Sigmoid colon (tissue), 7 donors: ENCODE data around the gene PPP2R5E. TPM values are rescaled to one million over a fixed set of nuclear protein-coding genes. Genes with fewer than 3 reads are reported as not detected.

Experiments
- DNase-seq: peaks from one replicate; pipeline ENCODE4 v3.0.0-alpha.2; 2019
- H3K27ac ChIP-seq, 4 donors: fragments of 200-600 bp; sonication (generic); one replicate each; pipeline ENCODE4 v1.5.1; 2016 to 2019; ENCODE audit warnings: mild to moderate bottlenecking in 1 of 4
- H3K27me3 ChIP-seq, 3 donors: fragments of 200-600 bp; sonication (generic); one replicate each; pipeline ENCODE4 v1.5.1; 2019; ENCODE audit warnings: mild to moderate bottlenecking in 1 of 3
- H3K36me3 ChIP-seq, 4 donors: fragments of 200-600 bp; sonication (generic); one replicate each; pipeline ENCODE4 v1.5.1; 2016 to 2019
- H3K4me1 ChIP-seq, 4 donors: fragments of 200-600 bp; sonication (generic); one replicate each; pipeline ENCODE4 v1.5.1; 2017 to 2019
- H3K4me3 ChIP-seq, 4 donors: fragments of 200-600 bp; sonication (generic); one replicate each; pipeline ENCODE4 v1.5.1; 2017 to 2019; ENCODE audit warnings: mild to moderate bottlenecking in 2 of 4, moderate library complexity in 1 of 4
- H3K9me3 ChIP-seq, 4 donors: fragments of 200-600 bp in 3 of 4; sonication (generic) in 3 of 4; one replicate each; pipeline versions ENCODE4 v1.5.1 to v1.6.1; 2013 to 2019
- CTCF ChIP-seq, 4 experiments: fragments of 450-650 bp in 3 of 4; fragments of 200-600 bp in 1 of 4; IDR thresholded peaks; one replicate each; pipeline ENCODE4 v1.5.1; 2016 to 2019; ENCODE audit warnings: antibody characterized with exemption in 4 of 4, mild to moderate bottlenecking in 3 of 4, moderate library complexity in 2 of 4
- EP300 ChIP-seq, 4 donors: sonication (generic); formaldehyde crosslinking; IDR thresholded peaks; one replicate each; pipeline ENCODE4 v1.6.1; 2017; ENCODE audit warnings: antibody characterized with exemption in 4 of 4
- POLR2A ChIP-seq, 2 donors: fragments of 450-650 bp; IDR thresholded peaks; one replicate each; pipeline ENCODE4 v1.6.1; 2016; ENCODE audit warnings: antibody characterized with exemption in 2 of 2, mild to moderate bottlenecking in 2 of 2, moderate library complexity in 2 of 2
- POLR2AphosphoS5 ChIP-seq, 4 donors: sonication (generic); formaldehyde crosslinking; IDR thresholded peaks; one replicate each; pipeline ENCODE4 v1.6.1; 2017; ENCODE audit warnings: antibody characterized with exemption in 4 of 4
- WGBS, 2 donors: extraction: QIAGEN DNeasy Blood & Tissue Kit; methylation state at CpG; one replicate each; pipeline ENCODE4 v1.1.7; 2013; 5-methylcytosine and 5-hydroxymethylcytosine counted together
- intact Hi-C: fragments of 100-400 bp; cut with DNase I; formaldehyde crosslinking; loops from one replicate; pipeline ENCODE4 v1.15.1; 2023
- polyA plus RNA-seq, 3 donors: library from polyadenylated mRNA; stranded (reverse); fragments of 200-250 nt; gene quantifications; one replicate each; pipeline ENCODE4 v1.2.3, GENCODE V29; 2013
- total RNA-seq, 4 donors: library from RNA; depleted of rRNA; stranded (reverse); fragments of >200 nt; gene quantifications; one replicate each; pipeline ENCODE4 v1.1.0, GENCODE V29; 2016
- donor health status: healthy with polysubstance abuse.
- donor health status: Bipolar disorder and iron deficiency.
- donor health status: healthy.

PPP2R5E gene
- total and polyA plus RNA-seq, 7 donors: 10.8 to 28.9 (median 23.7) TPM

GRCh38 chr14:63504648-63505047 is 38.5 kb downstream of the PPP2R5E start:
- 46 to 81% methylated on average over 1 of the region's 1 CpG for WGBS, 2 donors
- Histone ChIP-seq H3K27me3 (no peaks in the 10 kb centered on the region), H3K36me3 (no peaks in the 10 kb centered on the region), H3K4me1 (peaks cover 0 to 19% (median 5%) of the 10 kb centered on the region in 4 donors), H3K27ac (no peak overlapping the region), H3K4me3 (no peak overlapping the region), H3K9me3 (no peaks in the 10 kb centered on the region)
- DNase-seq: no peak
- intact Hi-C loops: no loop called here
- TF ChIP-seq EP300 (IDR thresholded peaks at IDR 0.05) (no peak), POLR2AphosphoS5 (IDR thresholded peaks at IDR 0.05) (no peak), CTCF (IDR thresholded peaks at IDR 0.05) (no peak), POLR2A (IDR thresholded peaks at IDR 0.05) (no peak)

GRCh38 chr14:63501429-63501828 is 41.7 kb downstream of the PPP2R5E start:
- H3K27ac ChIP-seq: no peak overlapping the region
- no peak overlapping the region for H3K4me3 ChIP-seq
- WGBS, 2 donors: 36 to 80% methylated on average over 3 of the region's 3 CpGs
- no peaks in the 10 kb centered on the region for H3K27me3 ChIP-seq
- H3K9me3 ChIP-seq: no peaks in the 10 kb centered on the region
- intact Hi-C loops: no loop called here
- no peaks in the 10 kb centered on the region for H3K36me3 ChIP-seq
- no peak for DNase-seq
- TF ChIP-seq POLR2AphosphoS5 (IDR thresholded peaks at IDR 0.05) (peak in 1 of 4 donors; percentile 19), CTCF (IDR thresholded peaks at IDR 0.05) (no peak)
- H3K4me1 ChIP-seq: peaks cover 0 to 45% (median 35%) of the 10 kb centered on the region in 4 donors

- 76 to 86% methylated on average over 1 of the region's 1 CpG for WGBS, 2 donors
- Histone ChIP-seq H3K27ac (peak overlapping the region in 3 of 4 donors; percentile 2 to 53 (median 51)), H3K4me1 (peaks cover 0 to 50% (median 40%) of the 10 kb centered on the region in 4 donors), H3K27me3 (no peaks in the 10 kb centered on the region), H3K9me3 (no peaks in the 10 kb centered on the region), H3K4me3 (no peak overlapping the region), H3K36me3 (no peaks in the 10 kb centered on the region)
- intact Hi-C loops: no loop called here
- no peak for DNase-seq
- TF ChIP-seq POLR2AphosphoS5 (IDR thresholded peaks at IDR 0.05) (peak in 2 of 4 donors; percentile 7 to 10), CTCF (IDR thresholded peaks at IDR 0.05) (no peak)
These were observed 43.4 kb downstream of the PPP2R5E start for GRCh38 chr14:63499701-63500250.

- TF ChIP-seq POLR2AphosphoS5 (IDR thresholded peaks at IDR 0.05) (no peak), EP300 (IDR thresholded peaks at IDR 0.05) (no peak), CTCF (IDR thresholded peaks at IDR 0.05) (no peak), POLR2A (IDR thresholded peaks at IDR 0.05) (no peak)
- no peak for DNase-seq
- Histone ChIP-seq H3K27me3 (no peaks in the 10 kb centered on the region), H3K4me1 (peaks cover 0 to 58% (median 53%) of the 10 kb centered on the region in 4 donors), H3K27ac (no peak overlapping the region), H3K9me3 (no peaks in the 10 kb centered on the region), H3K4me3 (no peak overlapping the region), H3K36me3 (no peaks in the 10 kb centered on the region)
- WGBS, 2 donors: 52 to 66% methylated on average over 2 of the region's 2 CpGs
- intact Hi-C loops: no loop called here
These were observed 46.3 kb downstream of the PPP2R5E start for GRCh38 chr14:63496837-63497400.

- intact Hi-C loops: loop anchor here (5.0 kb wide), 2 partner anchors 41 to 49 kb away; partner anchors contain the start of gene PPP2R5E
- DNase-seq: no peak
- peaks cover 0 to 61% (median 49%) of the 10 kb centered on the region in 4 donors for H3K4me1 ChIP-seq
- no peak overlapping the region for H3K4me3 ChIP-seq
- no peaks in the 10 kb centered on the region for H3K36me3 ChIP-seq
- WGBS, 2 donors: 82 to 91% methylated on average over 7 of the region's 7 CpGs
- no peaks in the 10 kb centered on the region for H3K9me3 ChIP-seq
- H3K27me3 ChIP-seq: no peaks in the 10 kb centered on the region
- H3K27ac ChIP-seq: peak overlapping the region in 2 of 4 donors; percentile 1 to 48
- TF ChIP-seq POLR2AphosphoS5 (IDR thresholded peaks at IDR 0.05) (no peak), EP300 (IDR thresholded peaks at IDR 0.05) (no peak), CTCF (IDR thresholded peaks at IDR 0.05) (no peak), POLR2A (IDR thresholded peaks at IDR 0.05) (no peak)
These were observed 49.9 kb downstream of the PPP2R5E start for GRCh38 chr14:63493246-63493645.
